H9 (cell line): ENCODE measurements around the gene TSPAN32. TPM values are rescaled to one million over a fixed set of nuclear protein-coding genes. Genes with fewer than 3 reads are reported as not detected.

ENCODE experiments used
- DNase-seq: peaks from one replicate; pipeline ENCODE4 v3.0.0-alpha.2; 2017
- H2AFZ ChIP-seq: one replicate; pipeline ENCODE4 v1.6.1; 2013; ENCODE audit warnings: mild to moderate bottlenecking, low read length, control low read depth, moderate library complexity
- H2AK5ac ChIP-seq: 2 replicates; pipeline ENCODE4 v1.6.1; 2013; ENCODE audit warnings: low read length, control low read depth, mixed read lengths; ENCODE audit not compliant: insufficient read length
- H2BK120ac ChIP-seq: one replicate; pipeline ENCODE4 v1.6.1; 2013; ENCODE audit warnings: low read depth, mild to moderate bottlenecking, low read length, control low read depth, inconsistent platforms; ENCODE audit not compliant: poor library complexity, severe bottlenecking
- H2BK12ac ChIP-seq: 2 replicates; pipeline ENCODE4 v1.6.1; 2013; ENCODE audit warnings: low read length, control low read depth, mixed read lengths, low read depth; ENCODE audit not compliant: insufficient read length
- H2BK15ac ChIP-seq: 2 replicates; pipeline ENCODE4 v1.6.1; 2013; ENCODE audit warnings: low read depth, low read length, control low read depth
- H2BK20ac ChIP-seq: one replicate; pipeline ENCODE4 v1.6.1; 2013; ENCODE audit warnings: low read depth, mild to moderate bottlenecking, low read length, control low read depth, inconsistent platforms; ENCODE audit not compliant: poor library complexity, severe bottlenecking
- H2BK5ac ChIP-seq: 2 replicates; pipeline ENCODE4 v1.6.1; 2013; ENCODE audit warnings: low read length, control low read depth, mixed read lengths; ENCODE audit not compliant: insufficient read length
- H3K14ac ChIP-seq: 2 replicates; pipeline ENCODE4 v1.6.1; 2013; ENCODE audit warnings: low read length, control low read depth; ENCODE audit not compliant: insufficient read depth
- H3K18ac ChIP-seq: 2 replicates; pipeline ENCODE4 v1.6.1; 2013; ENCODE audit warnings: low read depth, mild to moderate bottlenecking, mixed read lengths, low read length, control low read depth; ENCODE audit not compliant: insufficient read length
- H3K23ac ChIP-seq: 2 replicates; pipeline ENCODE4 v1.6.1; 2013; ENCODE audit warnings: low read length, control low read depth, mixed read lengths, low read depth; ENCODE audit not compliant: insufficient read length
- H3K23me2 ChIP-seq: 2 replicates; pipeline ENCODE4 v1.6.1; 2013; ENCODE audit warnings: low read depth, mild to moderate bottlenecking, mixed read lengths, low read length, control low read depth; ENCODE audit not compliant: insufficient read length, poor library complexity, severe bottlenecking
- H3K27ac ChIP-seq: 2 replicates; pipeline ENCODE4 v1.5.1; 2013; ENCODE audit warnings: low read length, control low read depth, mixed read lengths, low read depth; ENCODE audit not compliant: insufficient read length
- H3K27me3 ChIP-seq: 2 replicates; pipeline ENCODE4 v1.6.1; 2013; ENCODE audit warnings: low read length, control low read depth, inconsistent platforms; ENCODE audit not compliant: insufficient read depth
- H3K4ac ChIP-seq: 2 replicates; pipeline ENCODE4 v1.6.1; 2013; ENCODE audit warnings: low read depth, mild to moderate bottlenecking, control low read depth, inconsistent platforms, low read length, moderate library complexity
- H3K4me1 ChIP-seq: 2 replicates; pipeline ENCODE4 v1.6.1; 2013; ENCODE audit warnings: low read length, control low read depth, inconsistent platforms; ENCODE audit not compliant: insufficient read depth
- H3K4me2 ChIP-seq: 2 replicates; pipeline ENCODE4 v1.6.1; 2013; ENCODE audit warnings: low read length, control low read depth, mixed read lengths; ENCODE audit not compliant: insufficient read length, insufficient read depth
- H3K56ac ChIP-seq: 2 replicates; pipeline ENCODE4 v1.6.1; 2013; ENCODE audit warnings: low read depth, mild to moderate bottlenecking, mixed read lengths, low read length, control low read depth; ENCODE audit not compliant: insufficient read length
- H3K79me1 ChIP-seq: 2 replicates; pipeline ENCODE4 v1.6.1; 2013; ENCODE audit warnings: low read depth, mild to moderate bottlenecking, moderate library complexity, low read length, control low read depth, inconsistent platforms; ENCODE audit not compliant: insufficient read depth, poor library complexity, severe bottlenecking
- H3K79me2 ChIP-seq: 2 replicates; pipeline ENCODE4 v1.6.1; 2013; ENCODE audit warnings: low read length, control low read depth, inconsistent platforms; ENCODE audit not compliant: insufficient read depth
- H3K9ac ChIP-seq: 2 replicates; pipeline ENCODE4 v1.6.1; 2013; ENCODE audit warnings: low read length, control low read depth, mixed read lengths; ENCODE audit not compliant: insufficient read length; ENCODE audit errors: extremely low read depth
- H3K9me3 ChIP-seq: one replicate; pipeline ENCODE4 v1.6.1; 2013; ENCODE audit warnings: low read depth, low read length, inconsistent platforms; ENCODE audit not compliant: control insufficient read depth
- H3T11ph ChIP-seq: one replicate; pipeline ENCODE4 v1.6.1; 2013; ENCODE audit warnings: mild to moderate bottlenecking, low read length, control low read depth, inconsistent platforms
- H4K20me1 ChIP-seq: one replicate; pipeline ENCODE4 v1.6.1; 2013; ENCODE audit not compliant: control insufficient read depth, insufficient read length, insufficient read depth
- H4K5ac ChIP-seq: 2 replicates; pipeline ENCODE4 v1.6.1; 2013; ENCODE audit warnings: low read depth, mild to moderate bottlenecking, mixed read lengths, low read length, control low read depth; ENCODE audit not compliant: insufficient read length
- H4K8ac ChIP-seq: replicated peaks from 2 replicates; pipeline ENCODE4 v1.6.1; 2013; ENCODE audit warnings: low read length, control low read depth, mixed read lengths, low read depth; ENCODE audit not compliant: insufficient read length
- H4K91ac ChIP-seq: 2 replicates; pipeline ENCODE4 v1.6.1; 2013; ENCODE audit warnings: low read depth, mild to moderate bottlenecking, moderate library complexity, mixed read lengths, low read length, control low read depth; ENCODE audit not compliant: insufficient read length
- H3K27ac Mint-ChIP-seq, 3 experiments: 2 replicates in 2 of 3; 3 replicates in 1 of 3; pipeline ENCODE4 v1.8.0; 2020 to 2021; ENCODE audit warnings: mixed read lengths in 3 of 3, mild to moderate bottlenecking in 1 of 3, moderate library complexity in 1 of 3
- H3K27me3 Mint-ChIP-seq: 2 replicates; pipeline ENCODE4 v1.8.0; 2021; ENCODE audit warnings: low read depth, mild to moderate bottlenecking, moderate library complexity, mixed read lengths
- H3K36me3 Mint-ChIP-seq, 3 experiments: 2 replicates in 2 of 3; 3 replicates in 1 of 3; pipeline ENCODE4 v1.8.0; 2020 to 2021; ENCODE audit warnings: low read depth in 3 of 3, mixed read lengths in 3 of 3; ENCODE audit not compliant: insufficient read depth in 1 of 3
- H3K4me1 Mint-ChIP-seq, 2 experiments: 2 replicates each; pipeline ENCODE4 v1.8.0; 2020; ENCODE audit warnings: mixed read lengths in 2 of 2
- H3K4me3 Mint-ChIP-seq, 2 experiments: 2 replicates in 1 of 2; 3 replicates in 1 of 2; pipeline ENCODE4 v1.8.0; 2020 to 2021; ENCODE audit warnings: mild to moderate bottlenecking in 2 of 2, mixed read lengths in 2 of 2, moderate library complexity in 1 of 2
- H3K9me3 Mint-ChIP-seq, 2 experiments: 2 replicates in 1 of 2; 3 replicates in 1 of 2; pipeline ENCODE4 v1.8.0; 2020; ENCODE audit warnings: mild to moderate bottlenecking in 2 of 2, mixed read lengths in 2 of 2, moderate library complexity in 1 of 2
- WGBS: extraction: QIAGEN DNeasy Blood & Tissue Kit; methylation state at CpG from one replicate; pipeline ENCODE4 v1.1.7; 2013; ENCODE audit warnings: missing lambda C conversion rate, low lambda C conversion rate, mixed read lengths; ENCODE audit not compliant: insufficient read length; ENCODE audit errors: extremely low coverage; 5-methylcytosine and 5-hydroxymethylcytosine counted together
- total RNA-seq: library from RNA; stranded (reverse); gene quantifications from 2 replicates; pipeline ENCODE4 v1.2.1, GENCODE V29; 2021
- TF ChIP-seq, protein P1 (sequence below): fragments of 200-600 bp; sonication (generic); conservative IDR thresholded peaks from 3 replicates; pipeline ENCODE4 v1.8.0; 2021; ENCODE audit warnings: antibody characterized with exemption, mild to moderate bottlenecking

Gene TSPAN32
- total RNA-seq, 1 experiment from 2014 or later: not detected

DNA sequence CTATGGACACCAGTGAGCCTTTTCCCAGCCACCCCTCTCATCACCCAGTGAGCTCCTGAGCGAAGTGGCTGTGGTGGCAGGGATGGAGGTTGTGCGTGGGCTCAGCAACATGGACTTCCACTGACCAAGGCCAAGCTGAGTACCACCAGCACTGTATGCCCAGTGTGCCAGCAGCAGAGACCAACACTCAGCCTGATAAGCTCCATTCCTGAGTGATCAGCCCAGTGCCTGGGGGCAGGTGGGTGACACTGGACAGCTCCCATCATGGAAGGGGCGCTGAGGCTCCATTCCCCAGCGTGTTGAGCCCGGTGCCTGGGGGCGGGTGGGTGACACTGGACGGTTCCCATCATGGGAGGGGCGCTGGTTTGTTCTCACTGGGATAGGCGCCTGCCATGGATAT, 57.7 kb downstream of the TSPAN32 start:
- Histone ChIP-seq H3K27me3 (no peaks in the 10 kb centered on the region), H3K9me3 (no peaks in the 10 kb centered on the region), H2AFZ (no peak overlapping the region), H3K56ac (no peak overlapping the region), H2BK5ac (no peak overlapping the region), H2BK12ac (no peak overlapping the region), H3K9ac (no peak overlapping the region), H2AK5ac (no peak overlapping the region), H4K91ac (no peak overlapping the region), H3K23ac (no peak overlapping the region), H3T11ph (no peak overlapping the region), H3K27ac (no peak overlapping the region), H2BK20ac (no peak overlapping the region), H3K4ac (no peak overlapping the region), H2BK120ac (no peak overlapping the region), H3K23me2 (peaks cover 2% of the 10 kb centered on the region), H4K8ac (no peak overlapping the region), H3K4me2 (no peak overlapping the region), H3K18ac (no peak overlapping the region), H3K4me1 (no peaks in the 10 kb centered on the region), H4K20me1 (no peaks in the 10 kb centered on the region), H4K5ac (no peak overlapping the region), H3K14ac (no peak overlapping the region), H3K79me2 (no peaks in the 10 kb centered on the region), H3K79me1 (no peaks in the 10 kb centered on the region), H2BK15ac (no peak overlapping the region)
- Mint-ChIP-seq H3K9me3 (peaks cover 15 to 16% of the 10 kb centered on the region in 2 experiments), H3K36me3 (peaks cover 2 to 8% (median 4%) of the 10 kb centered on the region in 3 experiments; a peak in 2 of 7 replicates), H3K27ac (no peak overlapping the region), H3K4me1 (peaks cover 0 to 6% of the 10 kb centered on the region in 2 experiments; a peak in 1 of 4 replicates), H3K4me3 (no peak overlapping the region), H3K27me3 (peaks cover 10% of the 10 kb centered on the region)
- TF ChIP-seq, protein P1, sequence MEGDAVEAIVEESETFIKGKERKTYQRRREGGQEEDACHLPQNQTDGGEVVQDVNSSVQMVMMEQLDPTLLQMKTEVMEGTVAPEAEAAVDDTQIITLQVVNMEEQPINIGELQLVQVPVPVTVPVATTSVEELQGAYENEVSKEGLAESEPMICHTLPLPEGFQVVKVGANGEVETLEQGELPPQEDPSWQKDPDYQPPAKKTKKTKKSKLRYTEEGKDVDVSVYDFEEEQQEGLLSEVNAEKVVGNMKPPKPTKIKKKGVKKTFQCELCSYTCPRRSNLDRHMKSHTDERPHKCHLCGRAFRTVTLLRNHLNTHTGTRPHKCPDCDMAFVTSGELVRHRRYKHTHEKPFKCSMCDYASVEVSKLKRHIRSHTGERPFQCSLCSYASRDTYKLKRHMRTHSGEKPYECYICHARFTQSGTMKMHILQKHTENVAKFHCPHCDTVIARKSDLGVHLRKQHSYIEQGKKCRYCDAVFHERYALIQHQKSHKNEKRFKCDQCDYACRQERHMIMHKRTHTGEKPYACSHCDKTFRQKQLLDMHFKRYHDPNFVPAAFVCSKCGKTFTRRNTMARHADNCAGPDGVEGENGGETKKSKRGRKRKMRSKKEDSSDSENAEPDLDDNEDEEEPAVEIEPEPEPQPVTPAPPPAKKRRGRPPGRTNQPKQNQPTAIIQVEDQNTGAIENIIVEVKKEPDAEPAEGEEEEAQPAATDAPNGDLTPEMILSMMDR: no peak
- DNase-seq: no peak
- WGBS: no CpG with 5 or more reads among the region's 9 CpGs
